Activated T-helper 1 cell treated with Interleukin-2 at 50 U/mL for 16 hours (primary cell): ENCODE measurements around the gene COL6A2.

Experiments
- DNase-seq: peaks from one replicate; pipeline ENCODE4 v3.0.0-alpha.2; 2020; ENCODE audit warnings: low read depth

The COL6A2 gene

GRCh38 chr21:46156678-46157077 is 58.8 kb downstream of the COL6A2 start:
- DNase-seq = no peak

- DNase-seq = no peak
Observed at GRCh38 chr21:46157396-46157986, 59.6 kb downstream of the COL6A2 start.

GRCh38 chr21:46157987-46158451 is 60.1 kb downstream of the COL6A2 start:
- DNase-seq = no peak

GRCh38 chr21:46158666-46159300 is 60.9 kb downstream of the COL6A2 start:
- no peak for DNase-seq

- no peak for DNase-seq
Observed at GRCh38 chr21:46159390-46159789, 61.5 kb downstream of the COL6A2 start.

- no peak for DNase-seq
Observed at GRCh38 chr21:46159841-46160656, 62.1 kb downstream of the COL6A2 start.

- no peak for DNase-seq
Observed at GRCh38 chr21:46160657-46160906, 62.7 kb downstream of the COL6A2 start.

- DNase-seq = no peak
Observed at GRCh38 chr21:46160907-46161632, 63.2 kb downstream of the COL6A2 start.

GRCh38 chr21:46161633-46162592 is 64.0 kb downstream of the COL6A2 start:
- DNase-seq = no peak

- no peak for DNase-seq
Observed at GRCh38 chr21:46163380-46163779, 65.5 kb downstream of the COL6A2 start.

GRCh38 chr21:46165098-46165497 is 67.2 kb downstream of the COL6A2 start:
- DNase-seq = no peak

- no peak for DNase-seq
Observed at GRCh38 chr21:46168238-46168637, 70.3 kb downstream of the COL6A2 start.

GRCh38 chr21:46168659-46169386 is 70.9 kb downstream of the COL6A2 start:
- DNase-seq = no peak

GRCh38 chr21:46170436-46171193 is 72.7 kb downstream of the COL6A2 start:
- peak; percentile 18 for DNase-seq

- DNase-seq = no peak
Observed at GRCh38 chr21:46171585-46171984, 73.7 kb downstream of the COL6A2 start.

- no peak for DNase-seq
Observed at GRCh38 chr21:46171996-46172862, 74.3 kb downstream of the COL6A2 start.

- DNase-seq = no peak
Observed at GRCh38 chr21:46172863-46173528, 75.1 kb downstream of the COL6A2 start.

- DNase-seq = no peak
Observed at GRCh38 chr21:46173573-46173972, 75.7 kb downstream of the COL6A2 start.
